Astrocyte of the cerebellum (primary cell): Measurements from ENCODE around the gene NAALAD2.

Source experiments
- DNase-seq: peaks from one replicate; pipeline ENCODE4 v3.0.0-alpha.2; 2011; ENCODE audit warnings: low read depth
- H3K4me3 ChIP-seq: 2 replicates; pipeline ENCODE4 v1.5.1; 2011; ENCODE audit warnings: mild to moderate bottlenecking, low read depth, low read length, moderate library complexity
- in situ Hi-C: cut with HindIII; loops from 2 replicates; pipeline ENCODE4 v1.10.0; 2017; ENCODE audit warnings: low sequenced_read_pairs
- TF ChIP-seq, protein P1 (sequence below): IDR thresholded peaks from 2 replicates; pipeline ENCODE4 v1.5.1; 2012; ENCODE audit warnings: low read length, low read depth, moderate library complexity, mild to moderate bottlenecking; ENCODE audit errors: missing control alignments

Gene NAALAD2

GRCh38 chr11:90222459-90223247 is 88.2 kb downstream of the NAALAD2 start, which contains the start of gene CHORDC1:
Gene CHORDC1 (minus strand): TSS chr11:90223049. CDS start chr11:90222954, 95 bp downstream.
- peak; percentile 41 for DNase-seq
- TF ChIP-seq, protein P1, sequence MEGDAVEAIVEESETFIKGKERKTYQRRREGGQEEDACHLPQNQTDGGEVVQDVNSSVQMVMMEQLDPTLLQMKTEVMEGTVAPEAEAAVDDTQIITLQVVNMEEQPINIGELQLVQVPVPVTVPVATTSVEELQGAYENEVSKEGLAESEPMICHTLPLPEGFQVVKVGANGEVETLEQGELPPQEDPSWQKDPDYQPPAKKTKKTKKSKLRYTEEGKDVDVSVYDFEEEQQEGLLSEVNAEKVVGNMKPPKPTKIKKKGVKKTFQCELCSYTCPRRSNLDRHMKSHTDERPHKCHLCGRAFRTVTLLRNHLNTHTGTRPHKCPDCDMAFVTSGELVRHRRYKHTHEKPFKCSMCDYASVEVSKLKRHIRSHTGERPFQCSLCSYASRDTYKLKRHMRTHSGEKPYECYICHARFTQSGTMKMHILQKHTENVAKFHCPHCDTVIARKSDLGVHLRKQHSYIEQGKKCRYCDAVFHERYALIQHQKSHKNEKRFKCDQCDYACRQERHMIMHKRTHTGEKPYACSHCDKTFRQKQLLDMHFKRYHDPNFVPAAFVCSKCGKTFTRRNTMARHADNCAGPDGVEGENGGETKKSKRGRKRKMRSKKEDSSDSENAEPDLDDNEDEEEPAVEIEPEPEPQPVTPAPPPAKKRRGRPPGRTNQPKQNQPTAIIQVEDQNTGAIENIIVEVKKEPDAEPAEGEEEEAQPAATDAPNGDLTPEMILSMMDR: no peak
- in situ Hi-C loops: no loop called here
- H3K4me3 ChIP-seq: peak within 1 kb of the TSS; percentile 91

DNA sequence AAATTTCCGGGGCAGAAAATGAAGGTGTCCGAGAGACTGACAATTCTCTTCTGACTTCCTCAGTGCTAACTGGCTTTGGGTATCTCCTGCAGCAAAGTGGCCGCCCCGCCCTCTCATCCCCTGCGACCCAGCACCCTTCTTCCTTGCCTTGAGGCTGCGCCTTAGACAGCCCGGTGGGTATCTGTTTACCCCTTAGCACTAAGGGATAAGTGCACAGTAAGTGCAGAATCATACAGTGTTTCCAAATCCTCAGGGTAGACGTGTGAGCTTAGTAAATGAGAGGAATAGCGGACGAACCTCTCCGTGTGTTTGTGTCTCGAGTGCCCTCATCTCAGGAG is 88.8 kb downstream of the NAALAD2 start:
- TF ChIP-seq, protein P1: no peak
- DNase-seq: no peak
- in situ Hi-C loops: no loop called here
- H3K4me3 ChIP-seq: peak overlapping the region; percentile 91

DNA sequence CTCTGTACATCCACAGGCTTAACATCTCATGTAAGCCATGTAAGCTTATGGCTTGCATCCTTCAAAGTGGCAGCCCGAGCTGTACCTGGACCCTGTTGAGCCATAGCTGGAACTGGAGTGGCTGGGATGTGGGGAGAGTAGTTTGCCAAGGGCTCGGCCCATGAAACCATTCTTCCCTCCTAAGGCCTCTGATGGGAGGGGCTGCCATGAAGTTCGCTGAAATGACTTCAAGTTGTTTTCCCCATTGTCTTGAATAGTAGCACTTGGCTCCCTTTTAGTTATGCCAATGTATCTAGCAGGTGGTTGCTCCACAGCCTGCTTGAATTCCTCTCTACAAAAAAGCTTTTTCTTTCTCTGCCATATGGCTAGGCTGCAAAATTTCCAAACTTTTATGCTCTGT is 93.6 kb downstream of the NAALAD2 start:
- DNase-seq: no peak
- no peak overlapping the region for H3K4me3 ChIP-seq
- in situ Hi-C loops: no loop called here
- TF ChIP-seq, protein P1: no peak

DNA sequence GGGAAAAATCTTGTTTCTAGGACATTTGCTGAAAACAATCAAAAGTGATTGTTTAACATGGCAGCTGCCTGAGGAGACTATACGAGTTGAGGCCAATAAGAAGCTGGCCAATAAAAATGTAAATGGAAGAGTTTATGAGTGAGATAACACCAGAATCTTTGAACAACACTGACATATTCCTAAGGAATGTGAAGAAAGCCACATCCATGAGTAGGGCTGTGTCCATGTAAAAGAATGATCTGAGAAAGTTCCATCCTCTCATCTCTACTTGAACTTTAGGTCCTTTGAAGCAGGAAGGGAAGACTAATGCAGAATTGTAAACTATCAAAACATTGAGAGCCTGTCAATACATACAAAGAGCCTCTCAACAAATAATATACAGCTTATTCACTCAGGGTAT is 95.3 kb downstream of the NAALAD2 start:
- H3K4me3 ChIP-seq: no peak overlapping the region
- in situ Hi-C loops: no loop called here
- TF ChIP-seq, protein P1: no peak
- no peak for DNase-seq

- in situ Hi-C loops: no loop called here
- H3K4me3 ChIP-seq: no peak overlapping the region
- TF ChIP-seq, protein P1: no peak
- no peak for DNase-seq
Measured at GRCh38 chr11:90234977-90235376, 100.5 kb downstream of the NAALAD2 start.

DNA sequence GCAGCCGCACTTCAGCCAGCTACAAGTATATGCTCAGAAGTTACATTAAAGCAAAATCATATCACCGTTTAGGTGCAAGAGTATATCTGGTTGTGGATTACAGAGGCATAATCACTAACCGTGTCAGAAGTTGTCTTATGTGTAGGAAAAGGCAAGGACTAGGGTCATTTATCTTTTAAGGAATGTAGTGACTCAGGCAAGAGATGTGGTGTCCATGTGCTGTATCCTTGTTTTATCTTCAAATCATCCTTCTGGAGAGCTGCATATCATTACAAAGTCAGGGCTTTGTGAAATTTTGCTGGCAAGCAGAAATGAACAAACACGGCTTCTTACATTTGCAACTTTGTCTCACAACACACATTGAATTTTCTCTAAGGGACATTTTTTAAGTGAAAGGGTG is 101.1 kb downstream of the NAALAD2 start:
- no peak for DNase-seq
- no peak overlapping the region for H3K4me3 ChIP-seq
- in situ Hi-C loops: no loop called here
- TF ChIP-seq, protein P1: no peak
